GM21619 (cell line): ENCODE results near the gene PITRM1.

Experiments
- ATAC-seq: cut with Tn5 transposase; IDR thresholded peaks from one replicate; pipeline ENCODE4 v1.9.1; 2021; ENCODE audit not compliant: unreplicated experiment

The PITRM1 gene

GRCh38 chr10:3166496-3167290 lies 5.9 kb downstream of the PITRM1 start:
- no peak for ATAC-seq

GRCh38 chr10:3165196-3165595 lies 7.4 kb downstream of the PITRM1 start:
- no peak for ATAC-seq

GRCh38 chr10:3163879-3164278 lies 8.7 kb downstream of the PITRM1 start:
- no peak for ATAC-seq

- ATAC-seq: no peak
These were observed 10.0 kb downstream of the PITRM1 start for GRCh38 chr10:3162533-3162932.

- ATAC-seq: no peak
These were observed 13.4 kb downstream of the PITRM1 start for GRCh38 chr10:3159152-3159551.

GRCh38 chr10:3154666-3155065 lies 17.9 kb downstream of the PITRM1 start:
- no peak for ATAC-seq

GRCh38 chr10:3152566-3152935 lies 20.0 kb downstream of the PITRM1 start:
- no peak for ATAC-seq

- ATAC-seq: no peak
These were observed 20.6 kb downstream of the PITRM1 start for GRCh38 chr10:3151889-3152565.

- no peak for ATAC-seq
These were observed 21.6 kb downstream of the PITRM1 start for GRCh38 chr10:3150961-3151360.

- no peak for ATAC-seq
These were observed 22.2 kb downstream of the PITRM1 start for GRCh38 chr10:3150366-3150765.

GRCh38 chr10:3149918-3150317 lies 22.7 kb downstream of the PITRM1 start:
- ATAC-seq: no peak

- no peak for ATAC-seq
These were observed 23.6 kb downstream of the PITRM1 start for GRCh38 chr10:3148994-3149393.

- ATAC-seq: no peak
These were observed 24.5 kb downstream of the PITRM1 start for GRCh38 chr10:3148041-3148440.

- ATAC-seq: no peak
These were observed 25.3 kb downstream of the PITRM1 start for GRCh38 chr10:3147117-3147820.

- ATAC-seq: no peak
These were observed 26.3 kb downstream of the PITRM1 start for GRCh38 chr10:3146289-3146688.

GRCh38 chr10:3145366-3145765 lies 27.2 kb downstream of the PITRM1 start:
- no peak for ATAC-seq

GRCh38 chr10:3143791-3144434 lies 28.7 kb downstream of the PITRM1 start:
- ATAC-seq: no peak

- ATAC-seq: no peak
These were observed 29.2 kb downstream of the PITRM1 start for GRCh38 chr10:3143366-3143765.

- no peak for ATAC-seq
These were observed 30.3 kb downstream of the PITRM1 start for GRCh38 chr10:3142146-3142875.

- no peak for ATAC-seq
These were observed 31.1 kb downstream of the PITRM1 start for GRCh38 chr10:3141351-3142005.
